Right renal pelvis (tissue), 4 donors: Measurements from ENCODE around the gene SPATA18. TPM values are rescaled to one million over a fixed set of nuclear protein-coding genes. Genes with fewer than 3 reads are reported as not detected.
"Not testable (repeated sequence)": the region's sequence is repeated elsewhere in the genome, so short reads cannot be mapped to it uniquely, and the experiment has no call there.

Experiments
- DNase-seq, 4 donors: peaks; one replicate each; pipeline ENCODE4 v3.0.0-alpha.2; 2013; ENCODE audit warnings: low read depth in 4 of 4, low spot score in 3 of 4, missing footprints in 1 of 4
- polyA plus RNA-seq, 4 donors: library from polyadenylated mRNA; unstranded; fragments of 120-200 nt; gene quantifications; one replicate each; pipeline ENCODE4 v1.2.1, GENCODE V29; 2013; ENCODE audit not compliant: insufficient read length in 4 of 4

The SPATA18 gene
- polyA plus RNA-seq, 4 donors = 1.4 to 1.8 (median 1.7) TPM

GRCh38 chr4:52105276-52105675 lies 54.2 kb downstream of the SPATA18 start:
- no peak for DNase-seq

GRCh38 chr4:52106191-52106590 lies 55.1 kb downstream of the SPATA18 start:
- no peak for DNase-seq

- DNase-seq = no peak
These were observed 55.6 kb downstream of the SPATA18 start for GRCh38 chr4:52106660-52107059.

- no peak for DNase-seq
These were observed 56.2 kb downstream of the SPATA18 start for GRCh38 chr4:52107336-52107735.

GRCh38 chr4:52107745-52108144 lies 56.6 kb downstream of the SPATA18 start:
- no peak for DNase-seq

- no peak for DNase-seq
These were observed 59.1 kb downstream of the SPATA18 start for GRCh38 chr4:52110171-52110570.

- no peak for DNase-seq
These were observed 60.9 kb downstream of the SPATA18 start for GRCh38 chr4:52111995-52112394.

GRCh38 chr4:52112411-52112810 lies 61.3 kb downstream of the SPATA18 start:
- DNase-seq = no peak

- DNase-seq = no peak
These were observed 65.5 kb downstream of the SPATA18 start for GRCh38 chr4:52116641-52117040.

GRCh38 chr4:52126226-52126625 lies 75.1 kb downstream of the SPATA18 start:
- no peak for DNase-seq

- DNase-seq = no peak
These were observed 75.9 kb downstream of the SPATA18 start for GRCh38 chr4:52126966-52127365.

GRCh38 chr4:52135171-52135570 lies 84.1 kb downstream of the SPATA18 start:
- no peak for DNase-seq

- not testable (repeated sequence) for DNase-seq
These were observed 86.0 kb downstream of the SPATA18 start for GRCh38 chr4:52137152-52137551.

- DNase-seq = no peak
These were observed 91.7 kb downstream of the SPATA18 start for GRCh38 chr4:52142816-52143215.

- DNase-seq = no peak
These were observed 92.7 kb downstream of the SPATA18 start for GRCh38 chr4:52143815-52144214.

- DNase-seq = no peak
These were observed 93.3 kb downstream of the SPATA18 start for GRCh38 chr4:52144372-52144771.

Other genes with a start within 250 kb of the SPATA18 start
- gene DCUN1D4, start 208.2 kb upstream of the SPATA18 start, polyA plus RNA-seq = 10 to 100 TPM; 47.7 to 64.6 (median 62.4) TPM
- gene LRRC66, start 30.9 kb upstream of the SPATA18 start, polyA plus RNA-seq = under 1 TPM; 0.45 to 0.86 (median 0.63) TPM
- gene SGCB, start 13.0 kb upstream of the SPATA18 start, polyA plus RNA-seq = 10 to 100 TPM; 48.4 to 59.3 (median 55.5) TPM